ENCODE results near the gene HACL1.

Gene HACL1

GRCh38 chr3:15601399-15602145, at the start of gene HACL1, which contains the start of gene BTD:
TSS of gene HACL1 (minus strand) at chr3:15601569. CDS start at chr3:15601463, 106 bp downstream.
TSS of gene BTD (plus strand) at chr3:15601745. CDS start at chr3:15635440, 33,695 bp downstream.
- DNase-seq (ENCODE audit: extremely low read depth, low read depth): peak; percentile 96
- peak; percentile 20 for TF ChIP-seq CTCF (IDR thresholded peaks at IDR 0.05; ENCODE audit: low read depth, low read length)

- TF ChIP-seq CTCF (IDR thresholded peaks at IDR 0.05; ENCODE audit: low read depth, low read length): no peak
- no peak for DNase-seq (ENCODE audit: extremely low read depth, low read depth)
These were observed 48.5 kb upstream of the HACL1 start for GRCh38 chr3:15649858-15650257.

- DNase-seq (ENCODE audit: extremely low read depth, low read depth): no peak
- TF ChIP-seq CTCF (IDR thresholded peaks at IDR 0.05; ENCODE audit: low read depth, low read length): no peak
These were observed 48.0 kb upstream of the HACL1 start for GRCh38 chr3:15649341-15649740.

- DNase-seq (ENCODE audit: extremely low read depth, low read depth): peak; percentile 75
- no peak for TF ChIP-seq CTCF (IDR thresholded peaks at IDR 0.05; ENCODE audit: low read depth, low read length)
These were observed 46.3 kb upstream of the HACL1 start for GRCh38 chr3:15647611-15648167.

GRCh38 chr3:15646851-15647511, 45.6 kb upstream of the HACL1 start:
- peak; percentile 96 for DNase-seq (ENCODE audit: extremely low read depth, low read depth)
- TF ChIP-seq CTCF (IDR thresholded peaks at IDR 0.05; ENCODE audit: low read depth, low read length): no peak

- TF ChIP-seq CTCF (IDR thresholded peaks at IDR 0.05; ENCODE audit: low read depth, low read length): no peak
- DNase-seq (ENCODE audit: extremely low read depth, low read depth): peak; percentile 56
These were observed 44.6 kb upstream of the HACL1 start for GRCh38 chr3:15645740-15646501.

Data from AG09319 (cell line).